Activated CD4-positive, alpha-beta memory T cell treated with anti-CD3 and anti-CD28 coated beads, Interleukin-2, amount 10 ng/mL, durations not matched to agents 7 days and 5 days (primary cell): ENCODE measurements around the gene KYNU. TPM values are rescaled to one million over a fixed set of nuclear protein-coding genes. Genes with fewer than 3 reads are reported as not detected.
"Not testable (repeated sequence)": the region's sequence is repeated elsewhere in the genome, so short reads cannot be mapped to it uniquely, and the experiment has no call there.

Source experiments
- CTCF ChIA-PET: fragments of 350-600 bp; sonication (Branson Sonifier 250); formaldehyde crosslinking; loops from one replicate; lab custom pipeline; 2021; ENCODE audit warnings: antibody characterized with exemption, inconsistent platforms; lab: Charles Lee
- POLR2A ChIA-PET: fragments of 350-600 bp; sonication (Branson Sonifier 250); formaldehyde crosslinking; loops from one replicate; lab custom pipeline; 2021; ENCODE audit warnings: antibody characterized with exemption; lab: Charles Lee
- DNase-seq: peaks from one replicate; pipeline ENCODE4 v3.0.0-alpha.2; 2020
- H3K27ac Mint-ChIP-seq: one replicate; pipeline ENCODE4 v1.8.0; 2021; ENCODE audit warnings: mild to moderate bottlenecking, mixed read lengths
- H3K27me3 Mint-ChIP-seq: one replicate; pipeline ENCODE4 v1.8.0; 2021; ENCODE audit warnings: mixed read lengths
- H3K36me3 Mint-ChIP-seq: one replicate; pipeline ENCODE4 v1.8.0; 2021; ENCODE audit warnings: low read depth, mixed read lengths
- H3K4me1 Mint-ChIP-seq: one replicate; pipeline ENCODE4 v1.8.0; 2021; ENCODE audit warnings: mixed read lengths
- H3K4me3 Mint-ChIP-seq: one replicate; pipeline ENCODE4 v1.8.0; 2021; ENCODE audit warnings: mild to moderate bottlenecking, mixed read lengths
- H3K9me3 Mint-ChIP-seq: one replicate; pipeline ENCODE4 v1.8.0; 2021; ENCODE audit warnings: mixed read lengths
- total RNA-seq, 2 experiments: library from RNA; stranded (reverse); gene quantifications; one replicate each; pipeline ENCODE4 v1.2.3, GENCODE V29; 2021

The KYNU gene
- total RNA-seq, 2 experiments from 2014 or later = not detected

DNA sequence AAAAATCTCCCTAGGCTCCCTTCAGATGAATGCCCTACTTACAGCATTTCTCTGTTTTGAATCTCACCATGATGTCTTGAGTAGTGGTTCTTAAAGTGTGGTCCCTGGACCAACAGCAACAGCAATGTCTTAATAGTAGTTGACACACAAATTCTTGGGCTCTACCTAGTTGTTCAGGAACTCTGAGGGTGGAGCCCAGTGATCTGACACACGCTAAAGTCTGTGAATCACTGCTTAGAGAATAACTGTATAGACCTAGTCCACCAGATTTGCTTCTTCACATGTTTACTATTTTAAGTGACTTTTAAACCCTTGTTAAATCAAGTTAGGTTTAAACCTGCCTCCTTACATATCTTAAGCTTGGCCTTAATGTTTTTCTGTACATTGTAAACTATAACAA, 204.2 kb downstream of the KYNU start:
- Mint-ChIP-seq H3K4me3 (no peak overlapping the region), H3K27ac (no peak overlapping the region), H3K4me1 (peaks cover 32% of the 10 kb centered on the region), H3K27me3 (no peaks in the 10 kb centered on the region), H3K9me3 (no peaks in the 10 kb centered on the region), H3K36me3 (no peaks in the 10 kb centered on the region)
- CTCF ChIA-PET = interaction anchor here (1.3 kb wide), 1 partner anchor 177 kb away, joined by 4 read pairs; no protein-coding TSS in a partner anchor
- DNase-seq = no peak
- POLR2A ChIA-PET = no interaction called here

DNA sequence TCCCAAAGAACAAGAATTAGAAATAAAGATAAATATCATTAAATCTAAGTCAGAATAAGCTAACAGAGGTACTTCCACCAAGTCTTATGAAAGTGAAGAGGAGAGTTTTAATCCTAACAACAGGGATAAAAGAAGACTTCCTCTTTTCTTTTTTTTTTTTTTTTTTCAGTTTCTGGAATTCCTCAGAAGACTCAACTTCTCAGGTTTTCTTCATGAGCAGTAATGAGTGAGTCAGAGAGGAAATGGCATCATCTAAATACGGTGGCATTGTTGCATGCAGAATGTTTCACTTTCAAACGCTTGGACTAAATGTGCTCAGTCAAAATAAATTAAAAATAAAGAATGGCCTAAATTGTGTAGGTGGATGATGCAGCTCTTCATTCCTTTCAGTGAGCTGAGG, 206.2 kb downstream of the KYNU start:
- ChIA-PET CTCF (interaction anchor here (0.7 to 1.9 kb wide), 3 partner anchors 8 to 176 kb away, joined by 4 to 8 read pairs (median 6); no protein-coding TSS in a partner anchor), POLR2A (interaction anchor here (1.5 to 2.6 kb wide), 2 partner anchors 45 to 178 kb away, joined by 5 to 10 read pairs; no protein-coding TSS in a partner anchor)
- Mint-ChIP-seq H3K36me3 (no peaks in the 10 kb centered on the region), H3K4me3 (peak overlapping the region; percentile 29), H3K27me3 (no peaks in the 10 kb centered on the region), H3K4me1 (peaks cover 37% of the 10 kb centered on the region), H3K9me3 (no peaks in the 10 kb centered on the region), H3K27ac (peak overlapping the region; percentile 58)
- no peak for DNase-seq

DNA sequence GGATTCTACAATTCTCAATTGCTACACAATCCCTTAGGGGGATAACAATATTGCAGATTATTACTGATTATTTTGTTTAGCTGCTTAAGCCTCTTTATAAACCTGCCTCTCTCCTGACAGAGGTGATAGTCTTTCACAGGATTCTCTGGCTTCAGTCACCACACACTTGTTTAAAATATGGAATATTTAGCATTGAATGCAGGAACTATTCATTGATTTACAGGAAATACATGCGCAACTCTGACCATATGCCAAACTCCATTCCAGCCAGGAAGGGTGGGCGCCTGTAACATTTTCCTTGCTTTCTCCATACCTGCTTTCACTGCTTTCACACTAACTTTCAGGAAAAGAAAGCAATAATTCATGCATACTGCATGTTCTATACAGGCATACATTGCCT, 207.0 kb downstream of the KYNU start:
- Mint-ChIP-seq H3K9me3 (no peaks in the 10 kb centered on the region), H3K36me3 (no peaks in the 10 kb centered on the region), H3K27me3 (no peaks in the 10 kb centered on the region), H3K27ac (no peak overlapping the region), H3K4me1 (peaks cover 37% of the 10 kb centered on the region), H3K4me3 (no peak overlapping the region)
- POLR2A ChIA-PET = interaction anchor here (1.5 to 2.6 kb wide), 2 partner anchors 44 to 177 kb away, joined by 5 to 10 read pairs; no protein-coding TSS in a partner anchor
- DNase-seq = no peak
- CTCF ChIA-PET = interaction anchor here (1.0 to 1.9 kb wide), 4 partner anchors 50 to 175 kb away, joined by 3 to 6 read pairs (median 4); no protein-coding TSS in a partner anchor

DNA sequence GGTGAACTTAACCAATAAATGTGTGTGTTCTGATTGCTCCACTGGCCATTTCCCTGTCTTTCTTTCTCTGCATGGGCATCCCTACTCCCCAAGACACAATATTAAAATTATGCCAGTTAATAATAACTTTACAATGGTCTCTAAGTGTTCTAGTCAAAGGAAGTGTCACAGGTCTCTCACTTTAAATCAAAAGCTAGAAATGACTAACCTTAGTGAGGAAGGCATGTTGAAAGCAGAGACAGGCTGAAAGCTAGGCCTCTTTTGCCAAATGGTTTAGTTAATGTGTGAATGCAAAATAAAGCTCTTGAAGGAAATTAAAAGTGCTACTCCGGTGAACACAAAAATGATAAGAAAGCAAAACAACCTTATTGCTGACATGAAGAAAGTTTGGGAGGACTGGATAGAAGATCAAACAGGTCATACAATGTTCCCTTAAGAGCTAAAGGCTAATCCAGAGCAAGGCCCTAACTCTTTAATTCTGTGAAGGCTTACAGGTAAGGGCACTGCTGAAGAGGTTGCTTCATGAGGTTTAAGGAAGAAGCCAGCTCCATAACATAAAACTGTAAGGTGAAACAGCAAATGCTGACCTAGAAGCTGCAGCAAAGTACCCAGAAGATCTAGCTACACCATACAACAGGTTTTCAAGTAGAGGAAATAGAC, 207.8 kb downstream of the KYNU start:
- Mint-ChIP-seq H3K9me3 (no peaks in the 10 kb centered on the region), H3K36me3 (no peaks in the 10 kb centered on the region), H3K4me3 (no peak overlapping the region), H3K27ac (peak overlapping the region; percentile 75), H3K4me1 (peaks cover 37% of the 10 kb centered on the region), H3K27me3 (no peaks in the 10 kb centered on the region)
- DNase-seq = no peak
- POLR2A ChIA-PET = interaction anchor here (2.6 kb wide), 1 partner anchor 43 kb away, joined by 10 read pairs; no protein-coding TSS in a partner anchor
- CTCF ChIA-PET = interaction anchor here (1.0 to 1.5 kb wide), 6 partner anchors 9 to 174 kb away, joined by 3 to 8 read pairs (median 4); no protein-coding TSS in a partner anchor

DNA sequence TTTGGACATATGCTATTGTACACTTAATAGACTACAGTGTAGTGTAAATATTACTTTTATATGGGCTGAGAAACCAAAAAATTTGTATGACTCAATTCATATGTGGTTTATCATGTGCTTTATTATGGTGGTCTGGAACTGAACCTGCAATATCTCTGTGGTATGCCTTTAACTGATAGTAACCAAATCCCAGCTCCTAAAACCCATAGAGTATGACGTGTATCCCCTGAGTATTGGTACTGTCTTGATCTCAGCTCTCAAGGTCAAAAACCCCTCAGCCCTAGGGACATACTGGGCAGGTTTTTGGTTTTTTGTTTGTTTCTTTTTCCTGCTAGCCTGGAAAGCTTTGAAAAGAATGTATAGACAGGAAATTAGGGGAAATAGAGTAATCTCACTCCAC, 209.6 kb downstream of the KYNU start:
- Mint-ChIP-seq H3K4me1 (peaks cover 37% of the 10 kb centered on the region), H3K9me3 (no peaks in the 10 kb centered on the region), H3K27ac (no peak overlapping the region), H3K27me3 (no peaks in the 10 kb centered on the region), H3K36me3 (no peaks in the 10 kb centered on the region), H3K4me3 (no peak overlapping the region)
- no peak for DNase-seq
- ChIA-PET CTCF (interaction anchor here (1.2 kb wide), 1 partner anchor 14 kb away, joined by 3 read pairs; no protein-coding TSS in a partner anchor), POLR2A (no interaction called here)

DNA sequence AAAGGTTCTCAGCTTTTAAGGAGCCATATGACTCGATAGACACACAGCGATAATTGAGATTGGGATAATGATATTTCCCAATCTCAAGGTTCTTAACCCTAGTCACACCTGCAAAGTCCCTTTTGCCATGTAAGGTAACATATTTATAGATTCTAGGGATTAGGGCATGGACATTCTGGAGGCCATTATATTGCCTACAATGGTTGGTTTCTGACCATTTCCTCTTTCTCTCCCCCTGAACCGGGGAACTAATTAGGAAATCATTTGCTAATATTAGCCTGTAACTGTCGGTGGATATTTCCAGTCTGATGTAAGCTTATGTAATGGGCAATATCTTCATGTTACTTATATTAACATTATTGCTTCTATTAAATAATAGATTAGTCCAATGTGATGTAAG, 210.9 kb downstream of the KYNU start:
- Mint-ChIP-seq H3K36me3 (no peaks in the 10 kb centered on the region), H3K9me3 (no peaks in the 10 kb centered on the region), H3K4me1 (peaks cover 35% of the 10 kb centered on the region), H3K27me3 (no peaks in the 10 kb centered on the region), H3K4me3 (no peak overlapping the region), H3K27ac (no peak overlapping the region)
- POLR2A ChIA-PET = interaction anchor here (1.1 kb wide), 1 partner anchor 11 kb away, joined by 3 read pairs; no protein-coding TSS in a partner anchor
- no peak for DNase-seq
- CTCF ChIA-PET = no interaction called here

DNA sequence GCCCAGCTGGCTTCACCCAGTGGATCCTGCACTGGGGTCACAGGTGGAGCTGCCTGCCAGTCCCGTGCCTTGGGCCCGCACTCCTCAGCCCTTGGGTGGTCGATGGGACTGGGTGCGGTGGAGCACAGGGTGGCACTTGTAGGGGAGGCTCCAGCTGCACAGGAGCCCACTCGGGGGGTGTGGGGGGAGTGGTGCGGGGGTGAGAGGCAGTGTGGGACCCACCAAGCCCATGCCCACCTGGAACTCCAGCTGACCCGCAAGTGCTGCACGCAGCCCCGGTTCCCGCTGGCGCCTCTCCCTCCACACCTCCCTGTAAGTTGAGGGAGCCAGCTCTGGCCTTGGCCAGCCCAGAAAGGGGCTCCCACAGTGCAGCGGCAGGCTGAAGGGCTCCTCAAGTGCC, 212.1 kb downstream of the KYNU start:
- DNase-seq, H3K4me3 Mint-ChIP-seq, H3K27ac Mint-ChIP-seq, CTCF ChIA-PET, H3K36me3 Mint-ChIP-seq, H3K27me3 Mint-ChIP-seq, H3K9me3 Mint-ChIP-seq: not testable (repeated sequence)
- peaks cover 25% of the 10 kb centered on the region for H3K4me1 Mint-ChIP-seq
- POLR2A ChIA-PET = interaction anchor here (1.1 kb wide), 1 partner anchor 10 kb away, joined by 3 read pairs; no protein-coding TSS in a partner anchor
